ENCODE data around the gene ATOH1.

Gene ATOH1, protein sequence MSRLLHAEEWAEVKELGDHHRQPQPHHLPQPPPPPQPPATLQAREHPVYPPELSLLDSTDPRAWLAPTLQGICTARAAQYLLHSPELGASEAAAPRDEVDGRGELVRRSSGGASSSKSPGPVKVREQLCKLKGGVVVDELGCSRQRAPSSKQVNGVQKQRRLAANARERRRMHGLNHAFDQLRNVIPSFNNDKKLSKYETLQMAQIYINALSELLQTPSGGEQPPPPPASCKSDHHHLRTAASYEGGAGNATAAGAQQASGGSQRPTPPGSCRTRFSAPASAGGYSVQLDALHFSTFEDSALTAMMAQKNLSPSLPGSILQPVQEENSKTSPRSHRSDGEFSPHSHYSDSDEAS

DNA sequence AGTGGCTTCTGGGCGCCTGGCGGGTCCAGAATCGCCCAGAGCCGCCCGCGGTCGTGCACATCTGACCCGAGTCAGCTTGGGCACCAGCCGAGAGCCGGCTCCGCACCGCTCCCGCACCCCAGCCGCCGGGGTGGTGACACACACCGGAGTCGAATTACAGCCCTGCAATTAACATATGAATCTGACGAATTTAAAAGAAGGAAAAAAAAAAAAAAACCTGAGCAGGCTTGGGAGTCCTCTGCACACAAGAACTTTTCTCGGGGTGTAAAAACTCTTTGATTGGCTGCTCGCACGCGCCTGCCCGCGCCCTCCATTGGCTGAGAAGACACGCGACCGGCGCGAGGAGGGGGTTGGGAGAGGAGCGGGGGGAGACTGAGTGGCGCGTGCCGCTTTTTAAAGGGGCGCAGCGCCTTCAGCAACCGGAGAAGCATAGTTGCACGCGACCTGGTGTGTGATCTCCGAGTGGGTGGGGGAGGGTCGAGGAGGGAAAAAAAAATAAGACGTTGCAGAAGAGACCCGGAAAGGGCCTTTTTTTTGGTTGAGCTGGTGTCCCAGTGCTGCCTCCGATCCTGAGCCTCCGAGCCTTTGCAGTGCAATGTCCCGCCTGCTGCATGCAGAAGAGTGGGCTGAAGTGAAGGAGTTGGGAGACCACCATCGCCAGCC, at the start of gene ATOH1:
ATOH1 (plus strand) TSS at position 422 of the 663 bp plus-strand sequence; CDS start at position 596, 174 bp downstream.
- H3K79me2 ChIP-seq (ENCODE audit: control insufficient read depth, insufficient read depth, low read length, unreplicated experiment), result no peaks in the 10 kb centered on the region
- no peak within 1 kb of the TSS for H3K4me3 ChIP-seq (ENCODE audit: low read depth, low read length)
- H3K4me1 ChIP-seq (ENCODE audit: control insufficient read depth, insufficient read depth, low read length, unreplicated experiment), result no peaks in the 10 kb centered on the region
- peaks cover 76% of the 10 kb centered on the region for H3K27me3 ChIP-seq (ENCODE audit: insufficient read depth, low read length)
- H3K36me3 ChIP-seq (ENCODE audit: insufficient read depth, low read length), result no peaks in the 10 kb centered on the region
- no peak within 1 kb of the TSS for H2AFZ ChIP-seq (ENCODE audit: low read length, unreplicated experiment)
- H3K27ac ChIP-seq (ENCODE audit: low read depth, low read length), result no peak within 1 kb of the TSS

DNA sequence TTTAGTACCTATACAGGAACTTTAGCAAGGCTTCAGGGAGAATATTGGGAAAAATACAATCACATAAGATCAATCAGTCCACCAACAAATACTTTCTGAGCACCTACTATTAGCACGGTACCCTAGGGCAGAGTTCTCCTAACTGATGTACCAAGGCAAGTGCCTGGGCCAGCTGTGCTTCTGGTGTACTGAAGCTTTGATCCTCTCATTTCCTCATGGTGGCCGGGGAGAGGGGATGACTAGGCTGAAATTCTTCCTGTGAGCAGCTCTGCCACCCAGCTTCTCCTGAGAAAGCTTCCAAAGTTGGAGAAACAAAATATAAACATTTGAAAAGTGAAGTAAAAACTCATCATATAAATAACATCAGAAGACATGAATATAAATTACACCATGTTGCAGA, 49.3 kb upstream of the ATOH1 start:
- no peak overlapping the region for H2AFZ ChIP-seq (ENCODE audit: low read length, unreplicated experiment)
- no peaks in the 10 kb centered on the region for H3K79me2 ChIP-seq (ENCODE audit: control insufficient read depth, insufficient read depth, low read length, unreplicated experiment)

DNA sequence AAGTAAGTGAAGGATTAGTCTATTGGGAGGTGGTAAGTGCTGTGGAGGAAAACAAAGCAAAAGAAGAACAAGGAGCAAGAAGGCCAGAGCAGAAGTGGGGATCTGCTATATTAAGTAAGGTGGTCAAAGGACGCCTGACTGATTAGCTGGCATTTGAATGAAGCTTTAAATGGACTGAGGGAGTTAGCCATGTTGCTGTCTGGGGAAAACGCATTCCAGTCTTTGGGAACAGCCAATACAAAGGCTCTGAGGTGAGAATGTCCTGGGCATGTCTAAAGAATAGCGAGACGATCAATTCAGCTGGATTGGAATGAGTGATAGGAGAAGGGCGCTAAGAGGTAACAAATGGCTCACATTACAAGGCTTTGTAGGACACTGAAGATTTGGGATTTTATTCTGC, 48.5 kb upstream of the ATOH1 start:
- H3K79me2 ChIP-seq (ENCODE audit: control insufficient read depth, insufficient read depth, low read length, unreplicated experiment), result no peaks in the 10 kb centered on the region
- H3K27me3 ChIP-seq (ENCODE audit: insufficient read depth, low read length), result 0 out of 2 replicates have a peak, but pooled peaks cover 2% of the 10 kb centered on the region
- H3K36me3 ChIP-seq (ENCODE audit: insufficient read depth, low read length), result no peaks in the 10 kb centered on the region
- no peak overlapping the region for H3K27ac ChIP-seq (ENCODE audit: low read depth, low read length)
- no peak overlapping the region for H2AFZ ChIP-seq (ENCODE audit: low read length, unreplicated experiment)
- no peaks in the 10 kb centered on the region for H3K4me1 ChIP-seq (ENCODE audit: control insufficient read depth, insufficient read depth, low read length, unreplicated experiment)
- H3K4me3 ChIP-seq (ENCODE audit: low read depth, low read length), result no peak overlapping the region

More for the DNA sequence above, 49.3 kb upstream of the ATOH1 start:
- Histone ChIP-seq H3K4me1 (ENCODE audit: control insufficient read depth, insufficient read depth, low read length, unreplicated experiment) (no peaks in the 10 kb centered on the region), H3K36me3 (ENCODE audit: insufficient read depth, low read length) (no peaks in the 10 kb centered on the region), H3K27me3 (ENCODE audit: insufficient read depth, low read length) (0 out of 2 replicates have a peak, but pooled peaks cover 2% of the 10 kb centered on the region), H3K4me3 (ENCODE audit: low read depth, low read length) (no peak overlapping the region), H3K27ac (ENCODE audit: low read depth, low read length) (no peak overlapping the region)

DNA sequence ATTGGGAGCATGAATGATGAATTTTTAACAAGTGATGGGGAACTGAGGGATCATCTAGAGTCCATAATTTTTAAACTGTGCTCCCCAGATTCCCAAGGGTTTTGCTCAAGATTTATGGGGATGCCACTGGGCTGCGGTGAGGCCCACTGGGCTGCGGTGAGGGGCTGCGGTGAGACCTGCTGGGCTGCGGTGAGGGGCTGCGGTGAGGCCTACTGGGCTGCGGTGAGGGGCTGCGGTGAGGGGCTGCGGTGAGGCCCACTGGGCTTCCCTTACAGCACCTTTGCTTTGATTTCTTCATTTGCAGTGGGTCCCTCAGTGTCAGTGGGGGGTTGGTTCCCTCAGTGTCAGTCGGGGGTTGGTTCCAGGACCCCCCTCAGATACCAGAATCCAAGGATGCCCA, 47.4 kb upstream of the ATOH1 start:
- Histone ChIP-seq H3K4me1 (ENCODE audit: control insufficient read depth, insufficient read depth, low read length, unreplicated experiment) (no peaks in the 10 kb centered on the region), H3K4me3 (ENCODE audit: low read depth, low read length) (no peak overlapping the region), H3K27me3 (ENCODE audit: insufficient read depth, low read length) (0 out of 2 replicates have a peak, but pooled peaks cover 2% of the 10 kb centered on the region), H3K27ac (ENCODE audit: low read depth, low read length) (no peak overlapping the region), H3K79me2 (ENCODE audit: control insufficient read depth, insufficient read depth, low read length, unreplicated experiment) (no peaks in the 10 kb centered on the region), H3K36me3 (ENCODE audit: insufficient read depth, low read length) (no peaks in the 10 kb centered on the region), H2AFZ (ENCODE audit: low read length, unreplicated experiment) (no peak overlapping the region)

DNA sequence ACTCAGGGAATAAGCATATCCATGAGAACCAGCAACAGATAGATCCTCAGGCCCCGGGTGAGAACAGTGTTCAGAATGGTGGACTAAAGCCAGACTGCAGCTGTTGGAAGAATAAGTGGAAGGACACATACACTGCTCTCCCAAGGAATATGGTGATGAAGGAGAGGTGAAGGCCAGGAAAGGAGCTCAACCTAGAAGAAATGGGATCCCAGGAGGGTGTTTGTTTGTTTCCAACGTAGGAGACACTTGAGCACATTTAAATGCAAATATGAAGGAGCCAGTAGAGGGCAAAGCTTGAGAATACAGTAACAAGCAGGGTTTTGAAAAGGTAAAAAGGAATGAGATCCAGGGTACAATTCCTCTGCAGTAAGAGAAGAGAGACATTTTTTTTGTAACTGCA, 42.4 kb upstream of the ATOH1 start:
- H3K4me1 ChIP-seq (ENCODE audit: control insufficient read depth, insufficient read depth, low read length, unreplicated experiment), result no peaks in the 10 kb centered on the region
- no peak overlapping the region for H3K27ac ChIP-seq (ENCODE audit: low read depth, low read length)
- no peak overlapping the region for H3K4me3 ChIP-seq (ENCODE audit: low read depth, low read length)
- no peak overlapping the region for H2AFZ ChIP-seq (ENCODE audit: low read length, unreplicated experiment)
- H3K27me3 ChIP-seq (ENCODE audit: insufficient read depth, low read length), result 0 out of 2 replicates have a peak, but pooled peaks cover 2% of the 10 kb centered on the region
- no peaks in the 10 kb centered on the region for H3K36me3 ChIP-seq (ENCODE audit: insufficient read depth, low read length)
- H3K79me2 ChIP-seq (ENCODE audit: control insufficient read depth, insufficient read depth, low read length, unreplicated experiment), result no peaks in the 10 kb centered on the region

DNA sequence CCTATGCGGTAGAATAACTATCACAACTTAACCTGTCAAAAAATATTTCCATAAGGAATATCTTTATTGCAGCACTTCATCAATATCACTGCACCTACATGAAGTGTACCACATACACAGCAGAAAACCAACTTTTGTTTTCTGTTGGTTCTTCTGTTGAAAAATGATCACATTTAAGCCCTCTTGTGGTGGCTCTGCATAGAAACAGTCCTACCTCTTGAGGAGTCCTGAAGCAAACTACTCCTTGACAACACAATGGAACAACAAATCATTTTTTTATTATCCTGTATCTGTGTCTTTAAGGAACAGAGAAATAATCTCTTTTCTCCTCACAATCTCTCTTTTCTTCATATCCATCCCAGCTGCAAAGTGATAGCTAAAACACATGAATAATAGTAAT, 39.8 kb upstream of the ATOH1 start:
- H3K27ac ChIP-seq (ENCODE audit: low read depth, low read length), result no peak overlapping the region
- H3K27me3 ChIP-seq (ENCODE audit: insufficient read depth, low read length), result peaks cover 17% of the 10 kb centered on the region
- no peak overlapping the region for H3K4me3 ChIP-seq (ENCODE audit: low read depth, low read length)
- H2AFZ ChIP-seq (ENCODE audit: low read length, unreplicated experiment), result no peak overlapping the region
- no peaks in the 10 kb centered on the region for H3K4me1 ChIP-seq (ENCODE audit: control insufficient read depth, insufficient read depth, low read length, unreplicated experiment)
- H3K36me3 ChIP-seq (ENCODE audit: insufficient read depth, low read length), result no peaks in the 10 kb centered on the region
- no peaks in the 10 kb centered on the region for H3K79me2 ChIP-seq (ENCODE audit: control insufficient read depth, insufficient read depth, low read length, unreplicated experiment)

DNA sequence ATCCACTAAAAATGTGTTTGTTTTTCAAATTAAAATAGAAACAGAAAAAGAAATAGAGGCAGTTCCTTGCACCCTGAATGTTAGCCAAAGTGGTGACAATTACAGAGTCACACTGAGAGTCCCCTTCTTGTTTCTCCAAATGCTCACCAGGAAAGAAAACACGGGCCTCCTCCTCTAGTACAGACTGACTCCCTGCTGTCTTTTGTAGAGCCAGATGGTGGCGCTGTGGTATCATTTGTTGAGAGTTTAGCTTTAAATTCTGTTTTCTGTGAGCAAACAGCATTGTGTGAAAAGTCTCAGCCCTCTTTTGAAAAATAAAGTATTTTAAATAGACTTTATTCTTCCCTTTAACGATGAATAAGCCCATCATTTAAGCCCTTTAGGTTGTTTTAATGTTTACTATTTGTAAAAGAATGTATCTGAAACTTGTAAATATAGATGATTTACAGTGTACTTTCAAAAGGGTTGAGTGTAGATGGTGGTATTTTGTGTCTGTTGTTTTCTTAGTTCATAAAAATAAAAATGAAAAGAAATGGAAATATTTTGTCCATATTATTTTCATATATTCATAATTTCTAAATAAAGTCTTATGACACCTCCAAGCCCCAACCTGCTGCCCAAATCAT, 36.9 kb upstream of the ATOH1 start:
- H3K27me3 ChIP-seq (ENCODE audit: insufficient read depth, low read length), result peaks cover 37% of the 10 kb centered on the region
- no peaks in the 10 kb centered on the region for H3K36me3 ChIP-seq (ENCODE audit: insufficient read depth, low read length)
- H2AFZ ChIP-seq (ENCODE audit: low read length, unreplicated experiment), result no peak overlapping the region

DNA sequence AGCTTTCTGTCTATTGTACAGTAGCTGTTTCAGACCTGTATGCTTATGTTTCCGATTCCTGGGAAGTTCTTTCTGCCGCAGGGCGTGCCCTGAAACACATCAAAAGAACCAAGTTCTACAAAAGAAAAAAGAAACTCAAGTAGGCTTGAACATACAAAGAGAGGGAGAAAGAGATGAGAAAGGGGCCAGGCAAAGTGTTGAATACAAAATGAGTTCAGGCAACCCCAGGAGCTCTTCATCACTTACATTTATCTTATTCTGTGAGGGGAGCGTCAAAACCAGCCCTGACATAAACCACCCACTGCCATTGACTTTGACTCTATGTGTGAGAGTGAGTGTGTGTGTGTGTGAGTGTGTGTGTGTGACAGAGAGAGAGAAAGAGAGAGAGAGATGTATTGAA, 26.5 kb upstream of the ATOH1 start:
- H3K4me1 ChIP-seq (ENCODE audit: control insufficient read depth, insufficient read depth, low read length, unreplicated experiment), result no peaks in the 10 kb centered on the region
- peaks cover 13% of the 10 kb centered on the region for H3K27me3 ChIP-seq (ENCODE audit: insufficient read depth, low read length)
- no peaks in the 10 kb centered on the region for H3K36me3 ChIP-seq (ENCODE audit: insufficient read depth, low read length)
- H3K4me3 ChIP-seq (ENCODE audit: low read depth, low read length), result no peak overlapping the region
- no peak overlapping the region for H3K27ac ChIP-seq (ENCODE audit: low read depth, low read length)
- H2AFZ ChIP-seq (ENCODE audit: low read length, unreplicated experiment), result no peak overlapping the region
- H3K79me2 ChIP-seq (ENCODE audit: control insufficient read depth, insufficient read depth, low read length, unreplicated experiment), result no peaks in the 10 kb centered on the region

More for the DNA sequence above, 36.9 kb upstream of the ATOH1 start:
- no peak overlapping the region for H3K4me3 ChIP-seq (ENCODE audit: low read depth, low read length)
- H3K79me2 ChIP-seq (ENCODE audit: control insufficient read depth, insufficient read depth, low read length, unreplicated experiment), result no peaks in the 10 kb centered on the region
- H3K27ac ChIP-seq (ENCODE audit: low read depth, low read length), result no peak overlapping the region
- no peaks in the 10 kb centered on the region for H3K4me1 ChIP-seq (ENCODE audit: control insufficient read depth, insufficient read depth, low read length, unreplicated experiment)

DNA sequence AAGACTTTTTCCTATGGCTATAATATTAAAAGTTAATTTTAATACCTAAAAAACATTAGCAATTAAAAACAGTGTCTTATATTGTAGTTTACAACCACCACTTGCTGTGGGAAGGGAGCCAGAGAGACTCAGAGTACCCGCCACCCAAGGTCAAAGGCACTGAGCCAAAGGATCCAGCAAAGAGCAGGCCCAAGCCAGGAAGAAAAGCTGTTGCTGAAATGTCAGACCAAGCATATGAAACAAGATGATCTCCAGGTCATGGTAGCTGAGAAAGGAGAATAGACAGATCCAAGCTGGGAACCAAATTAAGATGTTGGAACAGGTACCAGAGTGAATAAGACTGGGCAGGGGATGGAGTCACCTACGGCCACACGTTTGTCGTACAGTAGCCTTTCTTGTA, 18.8 kb upstream of the ATOH1 start:
- no peak overlapping the region for H3K4me3 ChIP-seq (ENCODE audit: low read depth, low read length)
- no peaks in the 10 kb centered on the region for H3K4me1 ChIP-seq (ENCODE audit: control insufficient read depth, insufficient read depth, low read length, unreplicated experiment)
- no peaks in the 10 kb centered on the region for H3K36me3 ChIP-seq (ENCODE audit: insufficient read depth, low read length)
- H3K27me3 ChIP-seq (ENCODE audit: insufficient read depth, low read length), result 0 out of 2 replicates have a peak, but pooled peaks cover 6% of the 10 kb centered on the region
- H3K79me2 ChIP-seq (ENCODE audit: control insufficient read depth, insufficient read depth, low read length, unreplicated experiment), result no peaks in the 10 kb centered on the region
- H3K27ac ChIP-seq (ENCODE audit: low read depth, low read length), result no peak overlapping the region
- H2AFZ ChIP-seq (ENCODE audit: low read length, unreplicated experiment), result no peak overlapping the region

DNA sequence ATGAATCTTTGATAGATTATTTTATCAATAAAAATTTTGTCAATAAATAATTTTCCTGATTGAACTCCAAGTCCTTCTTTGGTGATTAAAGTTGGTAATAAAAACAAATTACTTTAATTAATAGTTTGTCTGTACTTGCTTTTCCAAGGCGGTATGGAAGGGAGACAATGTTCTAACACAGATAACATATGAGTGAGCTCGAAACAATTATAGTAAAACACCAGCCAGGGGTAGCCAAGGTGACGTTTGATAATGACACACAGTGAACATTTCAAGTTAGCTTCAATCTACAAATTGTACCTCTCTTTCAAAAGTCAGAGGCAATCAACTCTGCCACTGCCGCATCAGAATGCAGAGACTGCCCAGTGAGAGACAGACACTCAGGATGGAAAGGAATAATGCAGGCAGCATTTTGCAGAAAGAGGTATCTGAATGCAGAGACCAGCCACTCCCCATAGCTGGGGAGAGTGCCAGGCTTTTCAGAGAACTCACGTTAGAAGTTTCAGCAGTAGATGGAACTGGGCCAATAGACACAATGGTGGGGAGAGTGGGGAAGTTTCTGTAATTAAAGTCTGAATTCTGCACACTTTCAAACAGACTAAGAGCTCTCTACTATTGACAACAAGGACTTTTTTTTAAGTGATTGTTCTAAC, 18.1 kb upstream of the ATOH1 start:
- 0 out of 2 replicates have a peak, but pooled peaks cover 6% of the 10 kb centered on the region for H3K27me3 ChIP-seq (ENCODE audit: insufficient read depth, low read length)
- H3K79me2 ChIP-seq (ENCODE audit: control insufficient read depth, insufficient read depth, low read length, unreplicated experiment), result no peaks in the 10 kb centered on the region
- no peak overlapping the region for H2AFZ ChIP-seq (ENCODE audit: low read length, unreplicated experiment)
- H3K4me1 ChIP-seq (ENCODE audit: control insufficient read depth, insufficient read depth, low read length, unreplicated experiment), result no peaks in the 10 kb centered on the region
- no peaks in the 10 kb centered on the region for H3K36me3 ChIP-seq (ENCODE audit: insufficient read depth, low read length)
- H3K4me3 ChIP-seq (ENCODE audit: low read depth, low read length), result no peak overlapping the region
- H3K27ac ChIP-seq (ENCODE audit: low read depth, low read length), result no peak overlapping the region

Measured in ACC112 (cell line).